Neural cell (in vitro differentiated cells): Measurements from ENCODE around the gene DCXR. TPM values are rescaled to one million over a fixed set of nuclear protein-coding genes. Genes with fewer than 3 reads are reported as not detected.

Experiments
- H2AFZ ChIP-seq: fragments of 200-600, 300-800 bp; sonication (generic), shearing (Covaris generic); 2 replicates; pipeline ENCODE4 v1.6.0; 2014; ENCODE audit warnings: low read depth, mild to moderate bottlenecking, antibody characterized with exemption, low read length, moderate library complexity
- H3F3A ChIP-seq: fragments of 200-600 bp; shearing (Covaris generic); 2 replicates; pipeline ENCODE4 v1.6.1; 2016; ENCODE audit warnings: mild to moderate bottlenecking, moderate library complexity, mixed read lengths, antibody characterized with exemption, low read length; ENCODE audit not compliant: insufficient read depth, poor library complexity, severe bottlenecking
- H3K27ac ChIP-seq: fragments of 200-600, 300-800 bp; sonication (generic), shearing (Covaris generic); 2 replicates; pipeline ENCODE4 v1.5.1; 2014; ENCODE audit warnings: mild to moderate bottlenecking, low read length, moderate library complexity
- H3K27me3 ChIP-seq: fragments of 300-800, 200-600 bp; sonication (generic), shearing (Covaris generic); 2 replicates; pipeline ENCODE4 v1.6.0; 2014; ENCODE audit warnings: mild to moderate bottlenecking, low read depth, low read length, moderate library complexity; ENCODE audit not compliant: insufficient read depth
- H3K36me3 ChIP-seq: fragments of 300-800, 200-600 bp; sonication (generic), shearing (Covaris generic); 2 replicates; pipeline ENCODE4 v1.5.1; 2014; ENCODE audit warnings: mild to moderate bottlenecking, antibody characterized with exemption, low read length, moderate library complexity; ENCODE audit not compliant: insufficient read depth
- H3K4me2 ChIP-seq: fragments of 300-800, 200-600 bp; sonication (generic), shearing (Covaris generic); 2 replicates; pipeline ENCODE4 v1.6.0; 2014; ENCODE audit warnings: mild to moderate bottlenecking, low read length
- H3K4me3 ChIP-seq: fragments of 300-800, 200-600 bp; sonication (generic), shearing (Covaris generic); 2 replicates; pipeline ENCODE4 v1.5.1; 2014; ENCODE audit warnings: mild to moderate bottlenecking, low read length, moderate library complexity
- H3K79me2 ChIP-seq: fragments of 200-600 bp; shearing (Covaris generic); replicated peaks from 2 replicates; pipeline ENCODE4 v1.6.0; 2014; ENCODE audit warnings: mild to moderate bottlenecking, low read length, moderate library complexity; ENCODE audit not compliant: insufficient read depth
- H3K9ac ChIP-seq: fragments of 300-800, 200-600 bp; sonication (generic), shearing (Covaris generic); 2 replicates; pipeline ENCODE4 v1.6.1; 2016; ENCODE audit warnings: mild to moderate bottlenecking, low read length, mixed read lengths
- H3K9me2 ChIP-seq: fragments of 200-600 bp; shearing (Covaris generic); 2 replicates; pipeline ENCODE4 v1.6.1; 2016; ENCODE audit warnings: mild to moderate bottlenecking, low read length, mixed read lengths; ENCODE audit not compliant: insufficient read depth
- H3K9me3 ChIP-seq: fragments of 200-600, 300-800 bp; sonication (generic), shearing (Covaris generic); 2 replicates; pipeline ENCODE4 v1.6.1; 2016; ENCODE audit warnings: mild to moderate bottlenecking, mixed run types, low read length, moderate library complexity, mixed read lengths
- H4K20me1 ChIP-seq: fragments of 200-600 bp; shearing (Covaris generic); 2 replicates; pipeline ENCODE4 v1.6.1; 2016; ENCODE audit warnings: mild to moderate bottlenecking, mixed run types; ENCODE audit not compliant: insufficient read depth
- CTCF ChIP-seq: fragments of 450-650 bp; IDR thresholded peaks from 2 replicates; pipeline ENCODE4 v1.5.1; 2014; ENCODE audit warnings: antibody characterized with exemption, mild to moderate bottlenecking, moderate library complexity; ENCODE audit not compliant: poor library complexity, severe bottlenecking
- EZH2 ChIP-seq: fragments of 200-600, 300-800 bp; shearing (Covaris generic), sonication (generic); IDR thresholded peaks from 2 replicates; pipeline ENCODE4 v1.6.1; 2014; ENCODE audit warnings: antibody characterized with exemption, low read length, borderline replicate concordance, mild to moderate bottlenecking; ENCODE audit not compliant: insufficient read depth, poor library complexity, severe bottlenecking
- MXI1 ChIP-seq: fragments of 450-650 bp; conservative IDR thresholded peaks from 2 replicates; pipeline ENCODE4 v1.6.1; 2014; ENCODE audit warnings: antibody characterized with exemption, mild to moderate bottlenecking; ENCODE audit not compliant: poor library complexity, severe bottlenecking
- POLR2AphosphoS5 ChIP-seq: IDR thresholded peaks from 2 replicates; pipeline ENCODE4 v1.6.1; 2012
- RAD21 ChIP-seq: fragments of 450-650 bp; conservative IDR thresholded peaks from 2 replicates; pipeline ENCODE4 v1.6.1; 2014; ENCODE audit warnings: antibody characterized with exemption, mild to moderate bottlenecking, moderate library complexity
- REST ChIP-seq: IDR thresholded peaks from 2 replicates; pipeline ENCODE4 v1.6.1; 2012; ENCODE audit warnings: borderline replicate concordance
- SMC3 ChIP-seq: fragments of 450-650 bp; conservative IDR thresholded peaks from 2 replicates; pipeline ENCODE4 v1.6.1; 2014; ENCODE audit warnings: antibody characterized with exemption, mild to moderate bottlenecking, moderate library complexity; ENCODE audit not compliant: poor library complexity
- TAF1 ChIP-seq: IDR thresholded peaks from 2 replicates; pipeline ENCODE4 v1.6.1; 2012; ENCODE audit warnings: low read depth
- polyA plus RNA-seq: library from polyadenylated mRNA; depleted of rRNA; stranded (reverse); fragments of >200 nt; gene quantifications from 2 replicates; pipeline ENCODE4 v1.2.3, GENCODE V29; 2014

Gene DCXR
- polyA plus RNA-seq, 1 donor from 2014 or later, result 129 TPM

GRCh38 chr17:82001571-82002056 is 35.9 kb downstream of the DCXR start:
- no peaks in the 10 kb centered on the region for H3K27me3 ChIP-seq
- no peaks in the 10 kb centered on the region for H4K20me1 ChIP-seq
- H3K36me3 ChIP-seq, result no peaks in the 10 kb centered on the region
- no peak overlapping the region for H3K4me3 ChIP-seq
- no peak overlapping the region for H3K4me2 ChIP-seq
- H3K9me3 ChIP-seq, result no peaks in the 10 kb centered on the region
- no peak overlapping the region for H3K9ac ChIP-seq
- H3K79me2 ChIP-seq, result no peaks in the 10 kb centered on the region
- no peak for TF ChIP-seq TAF1
- TF ChIP-seq POLR2AphosphoS5, result no peak
- no peak for TF ChIP-seq REST
- H2AFZ ChIP-seq, result no peak overlapping the region
- H3K27ac ChIP-seq, result no peak overlapping the region
- H3F3A ChIP-seq, result no peaks in the 10 kb centered on the region
- no peaks in the 10 kb centered on the region for H3K9me2 ChIP-seq

- Histone ChIP-seq H3K9me3 (no peaks in the 10 kb centered on the region), H2AFZ (no peak overlapping the region), H3K4me2 (no peak overlapping the region), H3K9me2 (no peaks in the 10 kb centered on the region), H3K27ac (no peak overlapping the region), H3K27me3 (no peaks in the 10 kb centered on the region), H3K36me3 (no peaks in the 10 kb centered on the region), H3K9ac (no peak overlapping the region), H3K79me2 (no peaks in the 10 kb centered on the region), H3K4me3 (no peak overlapping the region), H3F3A (no peaks in the 10 kb centered on the region), H4K20me1 (no peaks in the 10 kb centered on the region)
- TF ChIP-seq TAF1 (no peak), SMC3 (no peak), EZH2 (no peak), CTCF (no peak), MXI1 (no peak), POLR2AphosphoS5 (no peak), REST (no peak), RAD21 (no peak)
Measured at GRCh38 chr17:82000803-82001570, 36.5 kb downstream of the DCXR start.
